ENCODE results near the gene F10.

- TF ChIP-seq CTCF (conservative IDR thresholded peaks at IDR 0.05) (no peak), EZH2 (IDR thresholded peaks at IDR 0.05; ENCODE audit: low read depth) (no peak)
Observed at GRCh38 chr13:113080901-113081521, 41.6 kb upstream of the F10 start.

Data from PC-9 (cell line).